GM12873 (cell line): ENCODE data around the gene TMEM255B.

Experiments used
- TF ChIP-seq, protein P1 (sequence below): IDR thresholded peaks from 2 replicates; pipeline ENCODE4 v1.5.1; 2012; ENCODE audit warnings: low read depth, mild to moderate bottlenecking, moderate library complexity, low read length, control low read depth; ENCODE audit not compliant: insufficient read depth; ENCODE audit errors: missing control alignments

TMEM255B gene

DNA sequence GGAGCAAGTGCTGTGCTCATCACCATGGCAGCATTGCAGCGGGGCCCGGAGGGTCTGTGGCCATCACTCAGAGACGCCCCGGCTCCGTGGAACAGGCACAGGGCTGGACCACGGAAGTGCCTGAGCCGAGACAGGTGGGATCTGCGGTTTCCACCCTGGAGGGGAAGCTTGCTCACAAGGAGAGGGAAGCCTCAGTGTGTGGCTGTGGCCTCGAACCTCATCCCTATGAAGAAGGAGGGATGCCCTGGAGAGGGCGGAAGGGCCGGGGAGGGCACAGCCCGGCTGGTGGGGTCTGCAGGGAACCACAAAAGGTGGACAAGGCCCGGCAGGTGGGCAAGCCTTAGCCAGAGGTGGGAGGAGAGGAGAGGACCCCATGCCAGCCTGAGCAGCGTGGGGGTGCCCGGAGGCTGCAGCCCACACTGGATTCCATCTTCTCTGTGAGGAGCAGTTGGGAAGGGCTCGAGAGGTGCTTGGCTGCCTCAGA lies 30.4 kb upstream of the TMEM255B start:
- TF ChIP-seq, protein P1, sequence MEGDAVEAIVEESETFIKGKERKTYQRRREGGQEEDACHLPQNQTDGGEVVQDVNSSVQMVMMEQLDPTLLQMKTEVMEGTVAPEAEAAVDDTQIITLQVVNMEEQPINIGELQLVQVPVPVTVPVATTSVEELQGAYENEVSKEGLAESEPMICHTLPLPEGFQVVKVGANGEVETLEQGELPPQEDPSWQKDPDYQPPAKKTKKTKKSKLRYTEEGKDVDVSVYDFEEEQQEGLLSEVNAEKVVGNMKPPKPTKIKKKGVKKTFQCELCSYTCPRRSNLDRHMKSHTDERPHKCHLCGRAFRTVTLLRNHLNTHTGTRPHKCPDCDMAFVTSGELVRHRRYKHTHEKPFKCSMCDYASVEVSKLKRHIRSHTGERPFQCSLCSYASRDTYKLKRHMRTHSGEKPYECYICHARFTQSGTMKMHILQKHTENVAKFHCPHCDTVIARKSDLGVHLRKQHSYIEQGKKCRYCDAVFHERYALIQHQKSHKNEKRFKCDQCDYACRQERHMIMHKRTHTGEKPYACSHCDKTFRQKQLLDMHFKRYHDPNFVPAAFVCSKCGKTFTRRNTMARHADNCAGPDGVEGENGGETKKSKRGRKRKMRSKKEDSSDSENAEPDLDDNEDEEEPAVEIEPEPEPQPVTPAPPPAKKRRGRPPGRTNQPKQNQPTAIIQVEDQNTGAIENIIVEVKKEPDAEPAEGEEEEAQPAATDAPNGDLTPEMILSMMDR, result no peak

DNA sequence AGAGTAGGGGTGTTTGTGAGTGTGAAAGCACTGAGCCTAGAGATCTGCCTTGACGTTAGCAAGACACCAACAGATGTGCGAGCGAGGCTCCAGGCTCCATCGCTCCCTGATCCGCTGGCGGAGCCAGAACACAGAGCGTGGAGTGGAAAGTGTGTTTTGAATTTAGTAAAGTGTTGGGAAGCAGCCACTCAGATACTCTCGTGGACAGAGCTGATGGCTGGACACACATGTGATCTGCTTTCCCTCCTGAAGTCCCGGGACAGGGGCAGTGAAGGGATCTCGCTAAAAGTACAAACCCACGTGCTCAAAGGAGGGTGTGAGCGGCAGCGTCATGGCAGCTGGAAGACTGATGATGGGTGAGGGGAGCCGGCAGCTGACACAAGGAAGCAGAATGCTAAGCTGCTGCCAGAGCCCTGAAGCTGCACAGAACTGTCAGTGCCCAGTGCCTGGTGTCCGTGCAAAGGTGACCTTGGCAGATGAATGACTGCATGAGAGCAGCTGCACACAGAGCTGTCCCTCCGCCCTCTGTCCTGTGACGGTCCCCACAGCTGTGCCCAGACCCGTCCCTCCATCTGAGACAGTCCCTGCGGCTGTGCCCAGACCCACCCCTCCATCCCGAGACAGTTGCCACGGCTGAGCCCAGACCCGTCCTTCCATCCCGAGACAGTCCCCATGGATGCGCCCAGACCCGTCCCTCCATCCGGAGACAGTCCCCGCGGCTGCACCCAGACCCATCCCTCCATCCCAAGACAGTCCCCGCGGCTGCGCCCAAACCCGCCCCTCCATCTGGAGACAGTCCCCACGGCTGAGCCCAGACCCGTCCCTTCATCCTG lies 29.6 kb upstream of the TMEM255B start:
- TF ChIP-seq, protein P1, result no peak

- TF ChIP-seq, protein P1, result no peak
Observed at GRCh38 chr13:113730258-113730691, 28.8 kb upstream of the TMEM255B start.

DNA sequence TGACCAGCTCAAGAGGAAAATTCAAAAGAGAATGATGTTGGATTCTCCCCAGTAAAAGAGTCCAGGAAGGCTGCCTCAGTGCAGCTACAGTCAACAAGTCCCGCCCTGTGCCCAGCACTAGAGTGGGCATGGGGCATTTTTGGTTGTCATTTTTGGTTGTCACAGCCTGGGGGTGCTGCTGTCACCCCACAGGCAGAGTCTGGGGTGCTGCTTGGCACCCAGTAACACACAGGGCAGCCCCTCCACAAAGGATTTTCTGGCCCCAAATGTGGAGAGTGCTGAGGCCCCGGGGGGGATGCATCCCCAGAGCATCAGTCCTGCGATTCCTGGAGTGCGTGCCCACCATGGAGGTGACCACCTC lies 28.2 kb upstream of the TMEM255B start:
- TF ChIP-seq, protein P1, result no peak

DNA sequence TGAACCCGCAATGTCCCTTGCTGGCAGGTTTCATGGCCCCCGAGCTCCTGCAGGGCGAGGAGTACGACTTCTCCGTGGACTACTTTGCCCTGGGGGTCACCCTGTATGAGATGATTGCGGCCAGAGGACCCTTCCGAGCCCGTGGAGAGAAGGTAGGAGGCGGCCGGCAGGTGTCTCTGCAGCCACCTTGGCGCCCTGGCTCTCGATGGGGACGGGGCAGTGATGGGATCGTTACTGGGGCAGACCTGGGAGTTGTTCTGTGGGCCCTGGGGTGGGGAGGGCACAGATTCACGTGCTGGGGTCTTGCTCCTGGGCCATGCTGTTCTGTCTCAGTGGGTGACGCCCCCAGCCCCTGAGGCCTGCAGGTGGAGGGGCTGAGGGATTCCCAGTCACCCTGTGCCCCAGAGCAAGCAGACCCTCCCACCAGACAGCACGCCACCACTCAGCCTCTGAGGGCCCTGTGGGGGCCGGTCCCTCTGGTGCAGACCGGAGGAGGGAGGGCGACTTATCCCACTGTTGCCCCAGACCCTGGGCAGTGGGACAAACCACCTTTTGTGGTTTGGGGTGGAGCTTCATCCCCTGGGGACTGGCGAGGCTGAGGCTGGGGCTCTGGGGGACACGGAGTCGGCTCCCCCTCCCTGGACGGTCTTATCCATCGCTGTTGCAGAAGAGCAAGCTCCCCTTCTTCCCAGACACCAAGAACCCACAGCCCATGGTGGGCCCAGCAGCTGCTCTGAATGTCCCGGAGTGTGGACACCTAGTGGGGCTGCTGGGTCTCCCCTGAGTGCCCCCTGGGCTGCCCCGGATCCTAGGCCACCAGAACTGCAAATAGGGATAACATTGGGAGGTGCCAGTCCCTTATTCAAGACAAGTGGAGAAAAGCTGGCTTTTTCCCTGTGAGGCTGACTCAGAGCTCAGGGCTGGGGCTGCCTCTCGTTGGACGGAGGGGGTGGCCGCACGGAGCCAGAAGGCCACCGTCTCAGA lies 27.5 kb upstream of the TMEM255B start:
- TF ChIP-seq, protein P1, result no peak

DNA sequence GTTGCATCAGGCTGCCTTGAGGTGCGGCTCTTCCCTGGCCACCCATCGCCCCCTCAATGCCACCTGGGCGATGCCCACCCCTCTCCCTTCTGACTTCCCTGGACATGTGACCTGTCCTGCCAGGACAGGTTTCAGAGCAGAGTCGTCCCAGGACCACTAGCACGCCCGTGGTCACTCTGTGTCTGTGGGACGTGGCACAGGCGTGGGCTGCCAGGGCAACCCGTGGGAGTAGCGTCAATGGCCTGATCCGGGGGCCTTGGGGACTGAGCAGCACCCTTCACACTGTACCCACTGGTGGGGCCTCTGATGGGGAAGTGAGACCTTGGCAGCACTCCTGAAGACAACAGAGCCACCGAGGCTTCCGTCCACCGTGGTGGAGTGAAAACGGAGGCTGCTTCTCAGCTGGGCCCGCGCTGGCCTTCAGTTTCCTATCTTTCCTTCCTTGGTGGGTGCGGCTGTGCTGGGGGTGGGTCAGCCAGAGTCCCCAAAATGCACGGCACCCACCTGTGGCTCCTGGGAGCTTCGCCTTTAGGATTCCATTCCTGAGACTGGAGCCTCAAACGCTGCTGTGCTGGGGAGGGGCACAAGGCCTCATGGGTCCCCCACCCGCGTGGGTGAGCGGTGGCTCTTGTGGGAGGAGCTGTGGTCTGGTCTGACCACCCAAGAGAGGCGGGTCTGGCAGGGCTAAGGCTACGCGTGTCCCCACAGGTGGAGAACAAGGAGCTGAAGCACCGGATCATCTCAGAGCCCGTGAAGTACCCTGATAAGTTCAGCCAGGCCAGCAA lies 26.7 kb upstream of the TMEM255B start:
- TF ChIP-seq, protein P1, result no peak
